Mesendoderm (in vitro differentiated cells): ENCODE measurements around the gene HCRT.

ENCODE experiments used
- DNase-seq: peaks from one replicate; pipeline ENCODE4 v3.0.0; 2013
- H2AK5ac ChIP-seq: 2 replicates; pipeline ENCODE4 v1.6.1; 2013; ENCODE audit warnings: low read length, inconsistent platforms
- H2BK120ac ChIP-seq: 2 replicates; pipeline ENCODE4 v1.6.1; 2013; ENCODE audit warnings: low read depth, mild to moderate bottlenecking, low read length, moderate library complexity, mixed read lengths
- H2BK15ac ChIP-seq: replicated peaks from 2 replicates; pipeline ENCODE4 v1.6.1; 2013; ENCODE audit warnings: low read depth, mild to moderate bottlenecking, moderate library complexity
- H2BK5ac ChIP-seq: 2 replicates; pipeline ENCODE4 v1.6.1; 2013; ENCODE audit warnings: low read length, inconsistent platforms
- H3K18ac ChIP-seq: 2 replicates; pipeline ENCODE4 v1.6.1; 2013; ENCODE audit warnings: mild to moderate bottlenecking, low read length, mixed read lengths
- H3K23ac ChIP-seq: one replicate; pipeline ENCODE4 v1.6.1; 2013; ENCODE audit warnings: low read length
- H3K27ac ChIP-seq: 2 replicates; pipeline ENCODE4 v1.5.1; 2013; ENCODE audit warnings: low read depth, mild to moderate bottlenecking, inconsistent platforms, low read length, moderate library complexity
- H3K27me3 ChIP-seq: 2 replicates; pipeline ENCODE4 v1.6.1; 2013; ENCODE audit warnings: low read length, control low read depth, mild to moderate bottlenecking, inconsistent platforms; ENCODE audit not compliant: insufficient read depth, poor library complexity
- H3K36me3 ChIP-seq: 2 replicates; pipeline ENCODE4 v1.6.1; 2013; ENCODE audit warnings: low read length, inconsistent platforms; ENCODE audit not compliant: control insufficient read depth, insufficient read depth
- H3K4ac ChIP-seq: one replicate; pipeline ENCODE4 v1.6.1; 2013; ENCODE audit warnings: low read depth, mild to moderate bottlenecking, low read length, moderate library complexity
- H3K4me1 ChIP-seq: 2 replicates; pipeline ENCODE4 v1.6.1; 2013; ENCODE audit warnings: low read depth, low read length, inconsistent platforms; ENCODE audit not compliant: control insufficient read depth
- H3K4me2 ChIP-seq: 2 replicates; pipeline ENCODE4 v1.6.1; 2013; ENCODE audit warnings: low read length
- H3K4me3 ChIP-seq: 2 replicates; pipeline ENCODE4 v1.5.1; 2013; ENCODE audit warnings: mild to moderate bottlenecking, low read length
- H3K56ac ChIP-seq: one replicate; pipeline ENCODE4 v1.6.1; 2013; ENCODE audit warnings: low read length
- H3K79me1 ChIP-seq: 2 replicates; pipeline ENCODE4 v1.6.1; 2013; ENCODE audit warnings: low read length, inconsistent platforms
- H3K79me2 ChIP-seq: 2 replicates; pipeline ENCODE4 v1.6.1; 2013; ENCODE audit warnings: mild to moderate bottlenecking, low read length; ENCODE audit not compliant: control insufficient read depth, insufficient read depth
- H3K9ac ChIP-seq: 2 replicates; pipeline ENCODE4 v1.6.1; 2013; ENCODE audit warnings: low read length, inconsistent platforms
- H4K5ac ChIP-seq: one replicate; pipeline ENCODE4 v1.6.1; 2013; ENCODE audit warnings: low read length
- H4K8ac ChIP-seq: one replicate; pipeline ENCODE4 v1.6.1; 2013; ENCODE audit warnings: low read depth, mild to moderate bottlenecking, control low read depth, low read length, moderate library complexity
- WGBS: extraction: QIAGEN DNeasy Blood & Tissue Kit; methylation state at CpG from one replicate; pipeline ENCODE4 v1.1.7; 2013; ENCODE audit warnings: low lambda C conversion rate, missing lambda C conversion rate; ENCODE audit not compliant: insufficient coverage; ENCODE audit errors: extremely low coverage; 5-methylcytosine and 5-hydroxymethylcytosine counted together

HCRT gene

GRCh38 chr17:42201458-42201772, 16.2 kb upstream of the HCRT start:
- Histone ChIP-seq H3K4me2 (no peak overlapping the region), H3K4me3 (no peak overlapping the region), H3K4ac (no peak overlapping the region), H3K27me3 (no peaks in the 10 kb centered on the region), H3K79me1 (no peaks in the 10 kb centered on the region), H3K56ac (no peak overlapping the region), H3K36me3 (peaks cover 2% of the 10 kb centered on the region), H2BK120ac (no peak overlapping the region), H2AK5ac (no peak overlapping the region), H2BK5ac (no peak overlapping the region), H3K79me2 (no peaks in the 10 kb centered on the region), H2BK15ac (no peak overlapping the region), H3K4me1 (no peaks in the 10 kb centered on the region), H3K18ac (no peak overlapping the region), H3K9ac (no peak overlapping the region), H3K27ac (no peak overlapping the region), H3K23ac (no peak overlapping the region), H4K8ac (no peak overlapping the region), H4K5ac (no peak overlapping the region)
- DNase-seq = no peak
- no CpG with 5 or more reads among the region's 10 CpGs for whole genome bisulfite sequencing

- Histone ChIP-seq H3K56ac (peak overlapping the region; percentile 25), H3K4ac (no peak overlapping the region), H2BK120ac (no peak overlapping the region), H4K5ac (no peak overlapping the region), H3K79me2 (no peaks in the 10 kb centered on the region), H3K4me1 (no peaks in the 10 kb centered on the region), H2AK5ac (no peak overlapping the region), H3K9ac (no peak overlapping the region), H3K27me3 (no peaks in the 10 kb centered on the region), H3K79me1 (no peaks in the 10 kb centered on the region), H3K23ac (no peak overlapping the region), H3K36me3 (peaks cover 2% of the 10 kb centered on the region), H3K27ac (no peak overlapping the region), H2BK5ac (no peak overlapping the region), H4K8ac (no peak overlapping the region), H2BK15ac (no peak overlapping the region), H3K18ac (no peak overlapping the region), H3K4me3 (no peak overlapping the region), H3K4me2 (no peak overlapping the region)
- no peak for DNase-seq
- no CpG with 5 or more reads among the region's 14 CpGs for WGBS
Measured at GRCh38 chr17:42200706-42201457, 15.6 kb upstream of the HCRT start.

DNA sequence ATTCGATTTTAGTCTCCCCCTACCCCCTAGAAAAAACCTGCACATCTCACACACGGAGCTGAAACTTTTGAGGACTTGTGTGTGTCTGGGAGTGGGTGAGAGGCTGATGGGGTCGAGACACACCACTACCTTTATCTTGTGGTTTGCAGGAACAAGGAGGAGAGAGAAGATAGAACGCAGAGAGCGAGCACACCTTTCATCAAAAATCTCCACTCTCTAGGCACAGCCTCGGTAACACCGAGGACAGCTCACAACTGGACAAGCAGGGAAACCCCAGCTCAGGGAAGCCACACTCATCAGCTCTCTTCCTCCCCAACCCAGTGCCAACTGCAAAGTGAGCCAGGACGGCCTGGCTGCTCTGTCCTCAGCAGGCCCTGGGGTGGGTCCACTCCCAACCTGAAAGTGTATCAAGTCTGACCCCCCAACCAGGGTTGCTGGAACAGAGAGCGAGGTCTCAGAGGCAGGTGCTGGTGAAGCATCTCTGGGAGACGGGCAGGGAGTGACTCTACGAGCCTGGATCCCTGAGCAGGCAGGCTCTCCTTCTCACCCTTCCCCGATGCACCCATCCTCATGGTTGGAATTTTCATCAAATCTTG, 14.3 kb upstream of the HCRT start:
- Histone ChIP-seq H3K18ac (no peak overlapping the region), H3K4ac (no peak overlapping the region), H4K8ac (no peak overlapping the region), H2BK120ac (no peak overlapping the region), H3K79me2 (no peaks in the 10 kb centered on the region), H3K4me1 (no peaks in the 10 kb centered on the region), H4K5ac (no peak overlapping the region), H3K27me3 (no peaks in the 10 kb centered on the region), H3K36me3 (peaks cover 2% of the 10 kb centered on the region), H2BK15ac (no peak overlapping the region), H3K79me1 (no peaks in the 10 kb centered on the region), H3K27ac (no peak overlapping the region), H2AK5ac (no peak overlapping the region), H2BK5ac (no peak overlapping the region), H3K4me3 (no peak overlapping the region), H3K23ac (no peak overlapping the region), H3K56ac (no peak overlapping the region), H3K4me2 (no peak overlapping the region), H3K9ac (no peak overlapping the region)
- no CpG with 5 or more reads among the region's 12 CpGs for WGBS
- DNase-seq = no peak

GRCh38 chr17:42198897-42199296, 13.6 kb upstream of the HCRT start:
- H3K4ac ChIP-seq = no peak overlapping the region
- H3K9ac ChIP-seq = no peak overlapping the region
- H3K4me2 ChIP-seq = no peak overlapping the region
- H3K56ac ChIP-seq = no peak overlapping the region
- no peak overlapping the region for H2AK5ac ChIP-seq
- no peak overlapping the region for H3K18ac ChIP-seq
- H3K79me1 ChIP-seq = no peaks in the 10 kb centered on the region
- H3K4me1 ChIP-seq = no peaks in the 10 kb centered on the region
- no peak overlapping the region for H2BK120ac ChIP-seq
- H3K27me3 ChIP-seq = no peaks in the 10 kb centered on the region
- H4K8ac ChIP-seq = no peak overlapping the region
- H3K27ac ChIP-seq = no peak overlapping the region
- H4K5ac ChIP-seq = no peak overlapping the region
- H2BK5ac ChIP-seq = no peak overlapping the region
- no peak overlapping the region for H3K4me3 ChIP-seq
- H3K23ac ChIP-seq = no peak overlapping the region
- no peak for DNase-seq
- no peak overlapping the region for H2BK15ac ChIP-seq
- peaks cover 1% of the 10 kb centered on the region for H3K36me3 ChIP-seq
- no CpG with 5 or more reads among the region's 4 CpGs for WGBS
- no peaks in the 10 kb centered on the region for H3K79me2 ChIP-seq

- Histone ChIP-seq H3K4ac (no peak overlapping the region), H3K27me3 (no peaks in the 10 kb centered on the region), H3K18ac (no peak overlapping the region), H3K4me3 (no peak overlapping the region), H3K4me2 (no peak overlapping the region), H2BK15ac (no peak overlapping the region), H3K4me1 (no peaks in the 10 kb centered on the region), H3K56ac (no peak overlapping the region), H4K5ac (no peak overlapping the region), H3K36me3 (no peaks in the 10 kb centered on the region), H3K79me2 (no peaks in the 10 kb centered on the region), H3K23ac (no peak overlapping the region), H3K27ac (no peak overlapping the region), H3K79me1 (no peaks in the 10 kb centered on the region), H2BK5ac (no peak overlapping the region), H2AK5ac (no peak overlapping the region), H4K8ac (no peak overlapping the region), H2BK120ac (no peak overlapping the region), H3K9ac (no peak overlapping the region)
- WGBS = no CpG with 5 or more reads among the region's 8 CpGs
- no peak for DNase-seq
Measured at GRCh38 chr17:42197564-42198156, 12.4 kb upstream of the HCRT start.
